ENCODE results near the gene CD244.
A peak's percentile ranks its signal among the peaks of the same experiment; 100 is the strongest.

Gene CD244

DNA sequence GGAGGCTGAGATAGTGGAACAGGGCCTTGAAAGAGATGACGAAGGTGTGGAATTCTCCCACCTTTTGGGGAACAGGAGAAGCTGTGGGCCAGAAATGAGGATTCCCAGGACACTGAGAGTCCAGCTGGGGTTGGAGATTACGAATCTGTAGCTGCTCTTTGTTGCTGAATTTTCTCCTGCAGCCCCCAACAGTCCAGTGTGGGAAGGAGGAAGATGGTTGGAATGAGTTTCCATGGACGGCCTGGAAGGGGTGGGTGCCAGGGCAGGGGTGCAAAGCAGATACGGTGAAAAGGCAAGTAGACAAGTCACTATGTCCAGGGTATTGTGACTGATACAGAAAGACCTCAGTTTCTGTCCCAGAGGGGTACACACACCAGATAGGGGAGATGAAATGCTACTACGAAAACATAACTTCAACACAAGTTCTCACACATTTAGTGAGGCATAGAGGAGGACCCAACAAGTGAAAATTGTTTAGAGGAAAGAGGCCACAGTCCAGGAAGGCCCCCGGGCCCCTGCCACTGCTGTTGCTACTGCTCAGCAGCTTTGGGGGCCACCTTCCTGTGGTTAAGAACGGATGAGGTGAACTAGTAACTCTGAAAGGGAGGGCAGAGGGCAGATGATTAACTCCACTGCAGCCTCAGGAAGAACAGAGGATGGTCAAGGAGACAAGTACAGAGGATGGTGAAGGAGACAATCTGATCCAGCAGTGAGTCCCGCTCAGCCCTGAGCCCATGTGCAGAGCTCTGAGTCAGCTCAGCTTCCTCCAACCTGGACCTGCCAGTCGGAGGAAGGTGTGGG lies 7.3 kb downstream of the CD244 start:
- Histone ChIP-seq H3K9ac (ENCODE audit: low read length) (no peak overlapping the region), H4K20me1 (ENCODE audit: insufficient read depth, low read length) (no peaks in the 10 kb centered on the region), H3K9me3 (ENCODE audit: insufficient read depth, low read length) (no peaks in the 10 kb centered on the region), H3K79me2 (ENCODE audit: low read length) (no peaks in the 10 kb centered on the region), H2AFZ (ENCODE audit: low read depth, low read length) (peak overlapping the region; percentile 63), H3K4me2 (ENCODE audit: low read length) (no peak overlapping the region), H3K36me3 (replicated peaks; ENCODE audit: low read depth, low read length) (no peaks in the 10 kb centered on the region), H3K4me3 (ENCODE audit: low read length) (no peak overlapping the region), H3K27ac (ENCODE audit: low read length) (no peak overlapping the region), H3K4me1 (ENCODE audit: low read length) (no peaks in the 10 kb centered on the region), H3K27me3 (ENCODE audit: low read depth, low read length) (peaks cover 4% of the 10 kb centered on the region; the same call in 1 of the 2 replicates)
- no peak for TF ChIP-seq EZH2phosphoT487 (IDR thresholded peaks at IDR 0.05; ENCODE audit: low read depth)
- TF ChIP-seq, protein P1, sequence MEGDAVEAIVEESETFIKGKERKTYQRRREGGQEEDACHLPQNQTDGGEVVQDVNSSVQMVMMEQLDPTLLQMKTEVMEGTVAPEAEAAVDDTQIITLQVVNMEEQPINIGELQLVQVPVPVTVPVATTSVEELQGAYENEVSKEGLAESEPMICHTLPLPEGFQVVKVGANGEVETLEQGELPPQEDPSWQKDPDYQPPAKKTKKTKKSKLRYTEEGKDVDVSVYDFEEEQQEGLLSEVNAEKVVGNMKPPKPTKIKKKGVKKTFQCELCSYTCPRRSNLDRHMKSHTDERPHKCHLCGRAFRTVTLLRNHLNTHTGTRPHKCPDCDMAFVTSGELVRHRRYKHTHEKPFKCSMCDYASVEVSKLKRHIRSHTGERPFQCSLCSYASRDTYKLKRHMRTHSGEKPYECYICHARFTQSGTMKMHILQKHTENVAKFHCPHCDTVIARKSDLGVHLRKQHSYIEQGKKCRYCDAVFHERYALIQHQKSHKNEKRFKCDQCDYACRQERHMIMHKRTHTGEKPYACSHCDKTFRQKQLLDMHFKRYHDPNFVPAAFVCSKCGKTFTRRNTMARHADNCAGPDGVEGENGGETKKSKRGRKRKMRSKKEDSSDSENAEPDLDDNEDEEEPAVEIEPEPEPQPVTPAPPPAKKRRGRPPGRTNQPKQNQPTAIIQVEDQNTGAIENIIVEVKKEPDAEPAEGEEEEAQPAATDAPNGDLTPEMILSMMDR (IDR thresholded peaks at IDR 0.05; ENCODE audit: low read depth, low read length): no peak

DNA sequence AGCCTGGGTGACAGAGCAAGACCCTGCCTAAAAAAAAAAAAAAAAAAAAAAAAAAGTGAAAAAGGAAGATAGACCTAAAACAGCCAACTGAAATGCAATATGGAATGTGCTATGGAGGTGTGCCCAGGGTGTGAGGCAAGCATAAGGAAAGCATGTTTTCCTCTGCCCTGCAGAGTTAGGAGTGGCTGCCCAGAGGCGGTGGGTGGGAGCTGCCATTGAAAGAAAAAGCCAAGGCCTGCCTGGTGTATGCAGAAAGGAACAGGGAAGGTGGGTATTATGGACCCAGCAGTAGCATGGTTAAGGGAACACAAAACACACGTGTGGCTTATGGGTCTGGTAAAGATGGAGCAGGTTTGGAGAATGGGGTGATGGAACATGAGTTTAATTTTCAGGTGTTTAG lies 8.9 kb downstream of the CD244 start:
- Histone ChIP-seq H3K4me2 (ENCODE audit: low read length) (no peak overlapping the region), H3K9me3 (ENCODE audit: insufficient read depth, low read length) (no peaks in the 10 kb centered on the region), H4K20me1 (ENCODE audit: insufficient read depth, low read length) (no peaks in the 10 kb centered on the region), H2AFZ (ENCODE audit: low read depth, low read length) (no peak overlapping the region), H3K36me3 (replicated peaks; ENCODE audit: low read depth, low read length) (no peaks in the 10 kb centered on the region), H3K27me3 (ENCODE audit: low read depth, low read length) (peaks cover 4% of the 10 kb centered on the region; the same call in 1 of the 2 replicates), H3K4me3 (ENCODE audit: low read length) (no peak overlapping the region), H3K9ac (ENCODE audit: low read length) (no peak overlapping the region), H3K79me2 (ENCODE audit: low read length) (no peaks in the 10 kb centered on the region), H3K4me1 (ENCODE audit: low read length) (no peaks in the 10 kb centered on the region), H3K27ac (ENCODE audit: low read length) (no peak overlapping the region)
- no peak for TF ChIP-seq EZH2phosphoT487 (IDR thresholded peaks at IDR 0.05; ENCODE audit: low read depth)
- TF ChIP-seq, protein P1 (IDR thresholded peaks at IDR 0.05; ENCODE audit: low read depth, low read length): no peak

DNA sequence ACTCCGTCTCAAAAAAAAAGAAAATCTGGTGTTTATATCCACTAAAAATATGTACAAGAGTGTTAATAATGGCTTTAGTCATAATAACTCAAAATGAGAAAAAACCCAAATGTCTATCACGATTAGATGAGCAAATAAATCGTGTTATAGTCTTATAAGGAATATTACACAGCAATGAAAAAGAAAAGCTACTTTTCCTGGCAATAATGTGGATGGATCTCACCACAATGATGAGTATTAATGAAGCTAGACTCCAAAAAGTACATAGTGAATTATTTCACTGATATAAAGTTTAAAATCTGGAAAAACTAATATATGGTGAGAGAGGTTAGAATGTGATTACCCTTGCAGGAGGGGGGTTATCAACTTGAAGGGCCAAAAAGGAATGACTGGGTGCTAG lies 9.7 kb downstream of the CD244 start:
- H3K27ac ChIP-seq (ENCODE audit: low read length): no peak overlapping the region
- H3K4me1 ChIP-seq (ENCODE audit: low read length): no peaks in the 10 kb centered on the region
- H3K79me2 ChIP-seq (ENCODE audit: low read length): no peaks in the 10 kb centered on the region
- no peaks in the 10 kb centered on the region for H3K9me3 ChIP-seq (ENCODE audit: insufficient read depth, low read length)
- H3K4me2 ChIP-seq (ENCODE audit: low read length): no peak overlapping the region
- no peak overlapping the region for H3K9ac ChIP-seq (ENCODE audit: low read length)
- H3K36me3 ChIP-seq (replicated peaks; ENCODE audit: low read depth, low read length): no peaks in the 10 kb centered on the region
- H3K4me3 ChIP-seq (ENCODE audit: low read length): no peak overlapping the region
- no peaks in the 10 kb centered on the region for H4K20me1 ChIP-seq (ENCODE audit: insufficient read depth, low read length)
- no peak for TF ChIP-seq EZH2phosphoT487 (IDR thresholded peaks at IDR 0.05; ENCODE audit: low read depth)
- TF ChIP-seq, protein P1 (IDR thresholded peaks at IDR 0.05; ENCODE audit: low read depth, low read length): no peak
- no peak overlapping the region for H2AFZ ChIP-seq (ENCODE audit: low read depth, low read length)
- H3K27me3 ChIP-seq (ENCODE audit: low read depth, low read length): peaks cover 9% of the 10 kb centered on the region; the same call in 1 of the 2 replicates

DNA sequence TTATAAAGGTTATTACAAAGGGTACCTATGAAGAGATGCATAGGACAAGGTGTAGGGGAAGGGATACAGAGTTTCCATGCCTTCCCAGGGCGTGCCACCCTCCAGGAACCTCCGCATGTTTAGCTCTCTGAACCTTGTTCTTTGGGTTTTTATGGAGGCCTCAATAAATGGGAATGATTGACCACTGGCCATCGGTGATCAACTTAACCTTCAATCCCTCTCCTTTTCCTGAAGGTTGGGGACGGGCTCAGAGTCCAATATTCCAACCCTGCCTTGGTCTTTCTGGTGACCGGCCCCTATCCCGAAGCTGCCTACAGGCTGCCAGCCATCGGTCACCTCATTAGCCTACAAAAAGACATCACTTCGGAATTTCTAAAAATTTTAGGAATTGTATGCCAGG lies 11.7 kb downstream of the CD244 start:
- TF ChIP-seq EZH2phosphoT487 (IDR thresholded peaks at IDR 0.05; ENCODE audit: low read depth): no peak
- TF ChIP-seq, protein P1 (IDR thresholded peaks at IDR 0.05; ENCODE audit: low read depth, low read length): no peak
- no peak overlapping the region for H3K27ac ChIP-seq (ENCODE audit: low read length)
- H3K4me1 ChIP-seq (ENCODE audit: low read length): no peaks in the 10 kb centered on the region
- no peaks in the 10 kb centered on the region for H4K20me1 ChIP-seq (ENCODE audit: insufficient read depth, low read length)
- H3K36me3 ChIP-seq (replicated peaks; ENCODE audit: low read depth, low read length): no peaks in the 10 kb centered on the region
- no peak overlapping the region for H2AFZ ChIP-seq (ENCODE audit: low read depth, low read length)
- no peaks in the 10 kb centered on the region for H3K79me2 ChIP-seq (ENCODE audit: low read length)
- H3K9me3 ChIP-seq (ENCODE audit: insufficient read depth, low read length): no peaks in the 10 kb centered on the region
- no peak overlapping the region for H3K4me2 ChIP-seq (ENCODE audit: low read length)
- H3K4me3 ChIP-seq (ENCODE audit: low read length): no peak overlapping the region
- no peak overlapping the region for H3K9ac ChIP-seq (ENCODE audit: low read length)
- H3K27me3 ChIP-seq (ENCODE audit: low read depth, low read length): peaks cover 9% of the 10 kb centered on the region; the same call in 1 of the 2 replicates

Data from OCI-LY3 (cell line).